A172 (cell line): ENCODE measurements around the gene KRT8. TPM values are rescaled to one million over a fixed set of nuclear protein-coding genes. Genes with fewer than 3 reads are reported as not detected.

ENCODE experiments used
- DNase-seq: peaks from one replicate; pipeline ENCODE4 v3.0.0-alpha.2; 2015; ENCODE audit warnings: low spot score
- total RNA-seq: library from RNA; depleted of rRNA; stranded (reverse); fragments of >200 nt; shearing (Covaris generic); gene quantifications from 2 replicates; pipeline ENCODE4 v1.2.3, GENCODE V29; 2014

KRT8 gene
- total RNA-seq, 1 experiment from 2014 or later = 287 TPM

- DNase-seq = peak; percentile 77
These were observed 21.1 kb upstream of the KRT8 start for GRCh38 chr12:52925717-52926595.

DNA sequence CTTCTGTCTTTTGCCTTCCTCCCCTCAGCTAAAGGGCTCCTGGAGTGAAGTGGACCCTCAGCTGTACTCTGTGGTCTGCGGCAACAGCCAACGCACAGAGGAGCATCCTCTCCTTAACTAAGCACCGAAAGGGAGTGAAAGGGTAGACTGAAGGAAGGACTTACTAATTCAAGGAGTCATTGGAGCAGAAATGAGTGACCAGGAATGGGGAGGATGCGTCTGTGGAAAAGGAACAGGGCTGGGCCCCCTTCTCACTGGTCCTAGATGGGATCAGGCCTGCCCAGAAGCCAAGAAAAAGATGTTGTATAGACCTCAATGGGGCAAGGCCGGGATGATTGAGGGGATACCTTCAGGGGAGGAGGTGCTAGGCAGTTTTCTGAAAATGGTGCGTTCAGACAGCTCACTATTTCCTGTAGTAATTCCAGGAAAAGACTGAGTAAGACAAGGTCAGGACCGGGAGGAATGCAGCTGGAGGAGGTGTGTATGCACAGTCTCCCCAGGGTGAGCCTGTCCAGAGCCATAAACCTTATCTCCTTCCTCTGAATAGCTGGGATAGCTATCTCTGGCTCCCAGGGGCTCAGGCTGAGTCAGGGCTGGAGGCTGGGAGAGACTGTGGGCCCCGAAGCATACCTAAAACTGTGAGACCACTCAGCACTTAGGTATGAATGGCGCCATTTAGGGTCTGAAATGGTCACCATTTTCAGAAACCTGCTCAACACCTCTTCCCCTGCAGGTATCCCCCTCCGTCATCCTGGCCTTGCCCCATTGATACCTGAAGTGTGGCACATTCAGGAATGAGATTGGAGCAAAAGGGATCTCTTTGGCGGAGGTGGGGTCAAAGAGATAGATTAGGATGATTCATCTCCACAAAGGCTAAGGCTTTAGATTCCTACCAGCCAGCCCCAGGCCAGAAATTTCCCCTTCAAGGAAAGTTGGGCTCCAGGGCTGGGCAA, 20.2 kb upstream of the KRT8 start:
- DNase-seq = peak; percentile 98

- no peak for DNase-seq
These were observed 16.8 kb upstream of the KRT8 start for GRCh38 chr12:52921488-52922165.

- DNase-seq = no peak
These were observed 16.1 kb upstream of the KRT8 start for GRCh38 chr12:52920937-52921336.

GRCh38 chr12:52918784-52919183, 13.9 kb upstream of the KRT8 start:
- DNase-seq = no peak

GRCh38 chr12:52918351-52918750, 13.5 kb upstream of the KRT8 start:
- DNase-seq = no peak

DNA sequence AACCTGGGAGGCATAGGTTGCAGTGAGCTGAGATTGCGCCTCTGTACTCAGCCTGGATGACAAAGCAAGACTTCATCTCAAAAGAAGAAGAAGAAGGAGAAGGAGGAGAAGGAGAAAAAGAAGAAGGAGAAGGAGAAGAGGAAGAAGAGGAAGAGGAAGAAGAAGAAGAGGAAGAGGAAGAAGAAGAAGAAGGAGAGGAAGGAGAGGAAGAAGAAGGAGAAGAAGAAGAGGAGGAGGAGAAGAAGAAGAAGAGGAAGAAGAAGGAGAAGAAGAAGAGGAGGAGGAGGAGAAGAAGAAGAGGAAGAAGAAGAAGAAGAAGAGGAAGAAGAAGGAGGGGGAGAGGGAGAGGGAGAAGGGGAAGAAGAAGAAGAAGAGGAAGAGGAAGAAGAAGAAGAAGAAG, 12.9 kb upstream of the KRT8 start:
- no peak for DNase-seq

DNA sequence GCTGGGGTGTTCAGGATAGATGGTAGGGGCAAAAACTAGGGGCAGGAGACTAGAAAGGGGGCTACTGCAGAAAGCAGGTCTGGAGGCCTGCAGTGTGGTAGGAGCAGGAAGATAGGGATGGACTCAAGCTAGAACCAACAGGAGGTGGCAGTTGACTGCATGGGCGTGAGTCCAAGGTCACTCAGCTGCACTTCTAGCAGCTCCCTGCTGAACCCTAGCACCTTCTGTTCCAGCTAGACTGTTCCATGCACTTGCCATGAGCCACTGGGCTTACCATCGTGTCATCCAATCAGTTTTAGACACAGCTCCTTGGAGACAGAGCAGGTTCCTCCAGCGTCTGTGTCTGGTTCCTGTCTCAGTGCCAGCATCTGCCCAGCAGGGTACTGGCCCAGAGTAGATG, 11.3 kb upstream of the KRT8 start:
- DNase-seq = no peak

GRCh38 chr12:52915637-52916036, 10.8 kb upstream of the KRT8 start:
- DNase-seq = no peak

- DNase-seq = no peak
These were observed 9.8 kb upstream of the KRT8 start for GRCh38 chr12:52914576-52915121.

DNA sequence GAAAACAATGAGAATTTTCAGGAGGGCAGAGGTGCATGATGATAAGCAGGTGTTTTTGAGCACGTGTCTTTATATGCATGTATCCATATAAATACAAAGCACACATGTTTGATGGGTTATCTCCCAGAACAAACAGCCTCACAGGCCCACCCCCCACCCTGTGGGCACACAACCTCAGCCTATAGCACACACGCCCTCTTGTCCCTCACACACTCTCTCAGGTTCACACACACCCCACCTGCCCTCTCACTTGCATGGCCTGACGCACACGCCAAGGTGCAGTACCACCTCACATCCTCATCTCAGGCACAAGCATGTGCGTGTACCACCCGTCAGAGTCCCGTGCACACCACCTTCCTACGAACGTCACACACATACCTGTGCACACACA, 8.6 kb upstream of the KRT8 start:
- DNase-seq = no peak

DNA sequence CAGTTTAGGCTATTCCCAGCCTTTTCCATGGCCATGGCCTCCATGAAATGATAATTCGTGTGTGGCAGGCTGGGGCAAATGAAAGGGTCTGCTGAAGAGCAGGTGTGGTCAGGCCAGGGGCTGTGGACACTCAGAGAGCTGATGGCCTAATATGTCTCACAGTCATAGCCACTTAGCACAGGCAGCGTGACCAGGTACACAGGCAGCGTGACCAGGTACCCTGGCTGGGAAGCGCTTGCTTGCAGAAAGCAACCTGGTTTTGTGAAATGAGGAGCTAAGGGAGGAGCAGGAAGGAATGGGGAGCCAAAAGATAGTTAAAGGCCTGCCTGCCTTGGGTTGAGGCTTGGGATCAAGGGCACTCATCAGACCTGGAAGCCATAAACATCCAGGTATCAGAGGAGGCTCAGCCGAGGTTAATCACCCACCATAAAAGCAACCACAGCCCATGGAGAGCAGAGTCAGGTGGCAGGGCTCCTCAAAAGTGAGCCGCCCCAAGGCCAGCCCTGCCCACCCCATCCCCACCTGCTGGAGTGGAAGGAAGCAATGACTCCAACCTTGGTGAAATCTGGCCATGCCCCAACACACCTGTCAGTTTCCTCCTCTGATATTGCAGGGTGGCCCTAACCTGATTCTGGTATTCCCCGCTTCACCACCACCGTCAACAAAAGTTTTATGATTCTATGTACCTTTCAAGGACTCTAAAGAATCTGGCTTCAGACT, 8.0 kb upstream of the KRT8 start:
- no peak for DNase-seq

DNA sequence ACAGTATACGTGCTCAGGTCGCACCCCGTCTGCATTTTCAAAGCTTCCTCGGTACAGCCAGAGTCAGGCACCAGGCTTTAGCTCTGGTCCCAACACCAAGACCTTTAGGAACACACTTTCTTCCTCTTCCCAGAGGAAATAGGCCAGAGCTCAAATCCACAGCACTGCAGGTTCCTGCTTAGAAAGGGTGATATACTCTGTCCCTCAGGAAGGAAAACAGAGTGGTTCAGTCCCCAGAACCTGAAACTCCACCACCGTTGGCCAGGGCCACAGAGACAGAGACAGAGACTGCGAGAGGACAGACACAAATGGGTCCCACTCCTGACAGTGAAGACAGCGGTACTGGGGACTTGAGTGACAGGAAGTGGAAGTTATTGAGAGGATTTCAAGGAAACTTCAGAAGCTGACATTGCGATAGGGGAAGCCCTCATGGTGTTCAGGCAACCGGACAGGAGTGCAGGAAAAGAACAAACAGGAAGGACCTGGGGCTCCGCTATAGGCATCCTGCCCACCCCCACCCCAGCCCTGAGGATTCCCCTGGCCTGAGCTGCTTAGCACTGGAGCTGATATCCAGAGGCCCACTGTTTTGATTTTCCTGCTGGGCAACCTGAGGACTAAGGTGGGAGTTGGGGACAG, 5.5 kb upstream of the KRT8 start:
- no peak for DNase-seq

GRCh38 chr12:52909796-52910195, 4.9 kb upstream of the KRT8 start:
- DNase-seq = no peak

DNA sequence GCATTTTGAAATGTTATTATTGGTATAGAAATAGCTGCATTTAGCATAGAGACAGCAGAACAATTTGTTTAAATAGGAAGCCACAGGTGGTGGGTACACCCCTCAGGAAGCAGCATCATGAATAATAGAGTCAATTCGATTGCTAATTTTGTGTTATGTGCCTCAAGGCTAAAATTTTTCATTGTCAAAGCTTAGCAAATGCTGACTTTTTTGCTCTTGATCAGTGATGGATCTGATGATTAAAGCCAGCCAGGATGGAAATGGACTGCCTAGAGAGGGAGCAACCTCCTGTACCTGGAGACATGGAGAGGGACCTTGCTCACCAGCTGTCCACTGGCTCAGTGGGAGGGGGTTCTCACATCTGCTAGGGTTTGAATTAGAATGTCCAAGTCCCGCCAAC, 4.5 kb upstream of the KRT8 start:
- no peak for DNase-seq

DNA sequence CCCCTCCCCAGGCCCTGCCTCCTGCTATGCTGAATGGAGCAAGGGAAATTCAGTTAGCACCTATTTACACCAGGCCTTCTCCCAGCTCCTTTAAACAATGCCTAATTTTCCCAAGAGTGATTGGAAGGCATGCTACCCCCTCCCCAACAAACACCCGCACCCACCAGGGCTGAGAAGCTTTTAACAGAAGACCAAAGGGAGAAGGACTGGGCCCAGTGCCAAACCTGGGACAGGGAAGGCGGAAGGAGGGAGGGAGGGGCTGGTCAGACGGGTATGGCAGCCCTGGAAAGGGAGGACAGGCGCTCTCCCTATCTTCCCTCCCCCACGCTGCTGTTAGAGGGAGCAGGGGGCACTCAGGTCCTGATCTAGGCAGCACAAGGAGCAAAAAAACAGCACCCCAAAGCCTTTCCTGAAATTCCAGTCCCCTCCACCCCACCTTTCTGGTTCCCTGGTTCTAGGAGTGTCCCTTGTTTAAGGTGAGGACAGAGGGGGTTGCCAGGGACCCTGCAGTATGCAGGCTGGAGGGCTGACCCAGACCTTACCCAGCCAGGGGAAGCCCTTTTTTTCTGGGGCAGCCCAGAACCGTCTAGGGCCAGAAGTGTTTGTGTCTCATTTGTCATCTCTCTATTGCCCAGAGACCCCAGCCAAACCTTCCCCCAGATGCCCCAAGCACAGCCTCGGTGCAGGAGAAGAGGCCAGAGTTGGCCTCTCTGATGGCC, 2.4 kb upstream of the KRT8 start:
- DNase-seq = peak; percentile 75

DNA sequence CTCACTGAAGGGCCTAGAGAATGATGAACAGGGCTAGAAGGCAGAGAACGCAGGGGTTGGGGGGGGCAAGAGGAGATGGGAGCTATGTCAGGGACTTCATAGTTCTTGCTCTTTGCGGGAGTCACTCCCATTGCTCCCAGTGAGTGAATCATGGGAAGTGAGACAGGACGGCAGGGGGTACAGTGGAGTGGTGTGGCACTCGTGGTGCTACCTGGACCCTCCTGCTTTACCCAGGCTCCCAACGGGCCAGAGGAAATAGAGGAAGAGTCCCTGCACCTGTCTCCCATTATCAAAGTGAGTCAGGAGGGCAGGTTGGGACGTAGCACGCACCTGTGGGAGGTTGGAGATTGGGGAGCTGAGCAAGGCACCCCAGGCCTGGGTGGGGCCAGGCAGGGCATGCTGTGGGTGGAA, 1.3 kb upstream of the KRT8 start:
- no peak for DNase-seq

DNA sequence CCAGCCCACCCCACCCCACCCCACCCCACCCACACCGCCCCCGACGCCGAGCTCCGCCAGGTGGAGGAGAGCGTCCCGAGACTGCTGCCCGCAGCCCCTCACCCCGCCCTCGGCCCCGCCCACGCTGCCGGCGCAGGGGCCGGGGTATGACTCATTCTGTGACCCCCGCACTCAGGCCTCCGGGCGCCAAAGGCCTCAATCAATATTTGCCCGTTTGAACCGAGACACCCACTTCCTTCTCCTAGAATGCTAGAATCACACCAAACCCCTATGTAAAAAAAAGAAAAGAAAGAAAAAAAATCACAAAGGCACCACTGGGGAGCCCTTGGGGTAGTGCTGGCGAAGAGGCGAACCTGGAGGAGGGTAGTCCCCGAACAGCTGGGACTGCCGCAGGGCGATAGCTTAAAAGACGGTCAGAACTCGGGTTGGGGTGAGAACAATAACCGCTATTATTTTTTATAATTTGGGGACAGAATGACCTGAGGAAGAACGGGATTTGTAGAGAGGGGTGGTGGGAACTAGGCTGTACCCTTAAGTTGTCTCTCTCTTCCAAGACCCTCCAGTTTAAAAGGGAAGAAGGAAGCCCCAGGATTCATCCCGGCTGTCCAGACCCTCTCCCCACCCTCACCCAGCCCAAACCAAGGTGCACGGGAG, 894 bp downstream of the KRT8 start:
- DNase-seq = peak; percentile 53

GRCh38 chr12:52903285-52903854, 1.5 kb downstream of the KRT8 start:
- peak; percentile 62 for DNase-seq
